ENCODE results near the gene MASP2. TPM values are rescaled to one million over a fixed set of nuclear protein-coding genes. Genes with fewer than 3 reads are reported as not detected.

The MASP2 gene
- total RNA-seq, 1 donor from 2014 or later = not detected

DNA sequence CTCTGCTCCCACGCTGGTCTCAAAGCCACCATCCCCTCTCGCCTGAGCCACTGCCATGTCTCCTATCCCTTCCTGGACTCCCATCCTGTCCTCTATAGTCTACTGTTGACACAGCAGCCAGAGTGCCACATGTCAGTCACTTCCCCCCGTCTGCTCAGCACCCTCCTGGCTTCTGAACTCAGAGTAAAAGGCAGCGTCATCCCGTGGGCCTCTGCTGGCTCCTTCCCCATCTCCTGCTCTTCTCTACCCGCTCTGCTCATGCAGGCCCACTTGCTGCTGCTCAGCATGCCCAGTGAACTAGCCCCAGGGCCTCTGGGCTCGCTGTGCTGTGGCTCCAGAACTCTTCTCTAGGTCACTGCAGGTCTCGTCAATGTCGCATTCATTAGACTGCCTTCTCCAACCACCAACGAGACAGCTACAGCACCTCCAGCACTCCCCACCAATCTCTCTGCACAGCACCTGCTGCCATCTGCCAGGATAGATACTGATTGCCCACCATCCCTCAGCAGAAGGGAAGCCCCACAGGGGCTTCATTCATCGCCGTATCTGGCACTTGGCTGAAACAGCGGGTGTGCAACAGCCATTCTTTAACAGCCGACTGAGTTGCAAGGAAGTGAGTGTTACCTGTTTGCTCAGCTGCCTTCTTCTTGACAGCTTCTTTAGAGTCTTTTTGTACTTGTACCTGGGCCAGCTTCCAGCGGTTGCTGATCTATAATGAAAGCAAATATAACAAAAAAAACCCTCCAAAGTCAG is 24.6 kb upstream of the MASP2 start:
- intact Hi-C loops (cut with micrococcal nuclease) = loop anchor here (2.0 kb wide), 1 partner anchor 35 kb away; no protein-coding TSS in a partner anchor
- ChIA-PET POLR2A (no interaction called here), CTCF (interaction anchor here (3.9 kb wide), 1 partner anchor 34 kb away, joined by 24 read pairs; no protein-coding TSS in a partner anchor)
- Mint-ChIP-seq H3K4me1 (peaks cover 5% of the 10 kb centered on the region), H3K4me3 (no peak overlapping the region), H3K9me3 (no peaks in the 10 kb centered on the region), H3K27me3 (no peaks in the 10 kb centered on the region), H3K27ac (no peak overlapping the region), H3K36me3 (ENCODE audit: low read depth) (peaks cover 82% of the 10 kb centered on the region)
- TF ChIP-seq, protein P1, sequence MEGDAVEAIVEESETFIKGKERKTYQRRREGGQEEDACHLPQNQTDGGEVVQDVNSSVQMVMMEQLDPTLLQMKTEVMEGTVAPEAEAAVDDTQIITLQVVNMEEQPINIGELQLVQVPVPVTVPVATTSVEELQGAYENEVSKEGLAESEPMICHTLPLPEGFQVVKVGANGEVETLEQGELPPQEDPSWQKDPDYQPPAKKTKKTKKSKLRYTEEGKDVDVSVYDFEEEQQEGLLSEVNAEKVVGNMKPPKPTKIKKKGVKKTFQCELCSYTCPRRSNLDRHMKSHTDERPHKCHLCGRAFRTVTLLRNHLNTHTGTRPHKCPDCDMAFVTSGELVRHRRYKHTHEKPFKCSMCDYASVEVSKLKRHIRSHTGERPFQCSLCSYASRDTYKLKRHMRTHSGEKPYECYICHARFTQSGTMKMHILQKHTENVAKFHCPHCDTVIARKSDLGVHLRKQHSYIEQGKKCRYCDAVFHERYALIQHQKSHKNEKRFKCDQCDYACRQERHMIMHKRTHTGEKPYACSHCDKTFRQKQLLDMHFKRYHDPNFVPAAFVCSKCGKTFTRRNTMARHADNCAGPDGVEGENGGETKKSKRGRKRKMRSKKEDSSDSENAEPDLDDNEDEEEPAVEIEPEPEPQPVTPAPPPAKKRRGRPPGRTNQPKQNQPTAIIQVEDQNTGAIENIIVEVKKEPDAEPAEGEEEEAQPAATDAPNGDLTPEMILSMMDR (IDR thresholded peaks at IDR 0.05) = no peak
- ATAC-seq (ENCODE audit: low read depth) (no peak), DNase-seq (no peak)

DNA sequence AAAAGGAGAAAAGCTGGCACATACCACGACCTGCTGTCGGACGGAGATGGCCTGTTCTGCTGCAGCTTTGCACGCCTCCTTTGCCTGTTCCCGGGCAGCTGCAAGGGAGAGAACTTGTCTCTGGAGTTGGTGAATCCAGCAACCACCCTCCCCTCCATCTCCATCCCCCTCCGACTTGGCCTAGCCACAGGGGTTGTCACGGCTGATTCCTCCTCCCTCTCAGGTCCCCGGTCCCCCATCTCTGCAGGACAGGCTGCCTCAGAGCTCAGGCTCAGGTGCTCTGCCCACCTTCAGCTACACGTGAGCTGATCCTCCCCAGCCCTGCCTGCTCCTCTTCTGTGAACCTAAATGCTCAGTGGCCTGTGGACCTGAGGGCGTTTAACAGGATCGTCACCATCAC is 23.8 kb upstream of the MASP2 start:
- Mint-ChIP-seq H3K9me3 (no peaks in the 10 kb centered on the region), H3K36me3 (ENCODE audit: low read depth) (peaks cover 81% of the 10 kb centered on the region), H3K27ac (no peak overlapping the region), H3K27me3 (no peaks in the 10 kb centered on the region), H3K4me1 (peaks cover 5% of the 10 kb centered on the region), H3K4me3 (no peak overlapping the region)
- ChIA-PET CTCF (interaction anchor here (3.9 kb wide), 1 partner anchor 33 kb away, joined by 24 read pairs; no protein-coding TSS in a partner anchor), POLR2A (interaction anchor here (0.7 kb wide), 2 partner anchors 33 to 158 kb away, joined by 3 to 6 read pairs; no protein-coding TSS in a partner anchor)
- no peak for DNase-seq
- TF ChIP-seq, protein P1 (IDR thresholded peaks at IDR 0.05) = no peak
- no peak for ATAC-seq (ENCODE audit: low read depth)
- intact Hi-C loops (cut with micrococcal nuclease) = no loop called here

DNA sequence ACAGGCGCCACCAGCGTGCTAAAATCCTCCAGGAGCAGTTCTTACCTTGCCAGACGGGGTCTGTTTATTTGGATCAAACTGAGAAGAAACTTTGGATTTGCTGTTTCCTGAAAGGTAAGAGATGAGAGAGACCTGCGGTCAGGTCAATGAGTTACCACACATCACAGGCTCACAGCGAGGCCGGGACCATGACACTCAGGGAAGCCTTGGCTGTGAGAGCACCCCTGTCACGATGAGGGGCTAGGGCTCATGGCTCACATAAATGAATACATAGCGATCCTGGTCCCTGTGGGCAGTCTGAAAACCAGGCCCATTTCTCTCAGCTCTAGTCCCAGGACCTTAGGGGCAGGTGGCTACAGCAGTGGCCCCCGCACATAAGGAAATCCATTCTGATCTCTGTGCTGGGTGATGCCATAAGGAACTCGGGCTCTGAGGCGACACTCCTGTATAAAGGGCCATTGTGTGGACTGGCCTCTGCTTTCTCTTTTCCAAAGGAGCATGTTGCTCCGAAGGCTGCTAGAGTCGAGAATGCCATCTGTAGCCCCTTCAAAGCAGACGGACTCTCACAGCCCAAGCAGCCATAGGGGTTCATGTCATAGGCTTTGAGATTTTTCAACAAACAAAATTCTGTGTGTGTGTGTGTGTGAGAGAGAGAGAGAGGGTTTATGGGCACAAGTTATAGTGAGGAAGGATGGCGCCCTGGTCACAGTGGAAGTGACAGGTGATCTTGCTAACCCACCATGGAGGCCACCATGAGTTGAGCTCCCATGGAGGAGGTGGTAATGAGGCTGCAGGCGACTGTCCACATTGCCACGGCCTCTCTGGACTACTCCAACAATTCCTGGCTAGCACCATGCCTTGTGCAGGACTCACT is 21.8 kb upstream of the MASP2 start:
- intact Hi-C loops (cut with micrococcal nuclease) = no loop called here
- Mint-ChIP-seq H3K4me1 (peaks cover 5% of the 10 kb centered on the region), H3K36me3 (ENCODE audit: low read depth) (peaks cover 80% of the 10 kb centered on the region), H3K27me3 (no peaks in the 10 kb centered on the region), H3K27ac (no peak overlapping the region), H3K9me3 (no peaks in the 10 kb centered on the region), H3K4me3 (no peak overlapping the region)
- ATAC-seq (ENCODE audit: low read depth) = no peak
- no peak for DNase-seq
- TF ChIP-seq, protein P1 (IDR thresholded peaks at IDR 0.05) = no peak
- CTCF ChIA-PET = no interaction called here
- POLR2A ChIA-PET = no interaction called here

DNA sequence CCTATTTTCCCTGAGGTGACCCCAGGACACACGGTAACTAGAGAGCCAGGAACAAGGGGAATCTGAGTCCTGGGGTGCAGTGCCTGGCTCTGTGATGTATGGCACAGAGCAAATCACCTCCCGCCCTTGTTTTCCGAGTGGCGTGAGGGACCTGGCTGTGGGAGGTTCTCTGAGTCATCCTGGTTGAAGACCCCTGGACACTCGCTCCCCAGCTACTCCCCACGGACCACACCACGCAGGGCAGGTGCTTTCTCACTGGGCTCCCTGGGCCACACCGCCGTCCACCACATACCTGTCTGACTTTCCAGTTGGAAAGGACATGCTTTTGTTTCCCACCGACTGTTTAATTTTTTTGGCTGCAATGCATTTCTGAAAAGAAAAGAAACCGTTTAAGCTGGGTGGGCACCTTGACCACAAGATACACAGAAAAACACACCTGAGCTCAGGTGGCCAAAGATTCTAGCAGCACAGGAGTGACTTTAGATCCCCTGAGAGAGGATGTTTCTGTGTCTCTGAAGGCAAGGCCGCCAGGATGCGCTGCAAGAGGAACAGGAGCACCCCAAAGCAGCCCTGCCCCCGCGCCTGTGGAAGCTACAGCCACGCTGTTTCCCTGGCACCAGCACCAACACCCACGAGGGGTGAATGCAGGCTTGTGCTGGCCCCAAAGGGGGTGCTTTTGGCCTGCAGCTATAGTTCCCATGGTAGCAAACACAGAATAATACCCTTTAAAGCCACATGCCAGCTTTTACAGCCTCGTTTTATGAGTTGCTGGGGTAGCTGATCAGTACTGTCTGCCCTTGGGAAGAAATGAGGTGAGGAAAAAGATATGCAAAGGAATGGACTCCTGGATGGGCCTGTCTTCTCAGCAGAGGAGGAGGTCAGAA is 20.9 kb upstream of the MASP2 start:
- DNase-seq (peak; percentile 7), ATAC-seq (ENCODE audit: low read depth) (no peak)
- H3K4me1 Mint-ChIP-seq = peaks cover 5% of the 10 kb centered on the region
- CTCF ChIA-PET = no interaction called here
- no peak overlapping the region for H3K4me3 Mint-ChIP-seq
- TF ChIP-seq, protein P1 (IDR thresholded peaks at IDR 0.05) = no peak
- peaks cover 83% of the 10 kb centered on the region for H3K36me3 Mint-ChIP-seq (ENCODE audit: low read depth)
- POLR2A ChIA-PET = no interaction called here
- intact Hi-C loops (cut with micrococcal nuclease) = no loop called here
- H3K27ac Mint-ChIP-seq = no peak overlapping the region
- no peaks in the 10 kb centered on the region for H3K27me3 Mint-ChIP-seq
- H3K9me3 Mint-ChIP-seq = no peaks in the 10 kb centered on the region

Measured in activated B cell treated with CpG ODN at 0.5 μM for 24 hours (primary cell).